Activated naive CD4-positive, alpha-beta T cell treated with Interleukin-2 at 50 U/mL for 16 hours (primary cell): ENCODE data around the gene PDIA5.
A peak's percentile ranks its signal among the peaks of the same experiment; 100 is the strongest.

Experiments used
- DNase-seq: peaks from one replicate; pipeline ENCODE4 v3.0.0-alpha.2; 2020

The PDIA5 gene

GRCh38 chr3:123188058-123188457 lies 121.2 kb downstream of the PDIA5 start:
- DNase-seq = no peak

- DNase-seq = no peak
Observed at GRCh38 chr3:123193448-123194101, 126.8 kb downstream of the PDIA5 start.

- DNase-seq = no peak
Observed at GRCh38 chr3:123194552-123194951, 127.7 kb downstream of the PDIA5 start.

- no peak for DNase-seq
Observed at GRCh38 chr3:123198372-123198771, 131.5 kb downstream of the PDIA5 start.

- no peak for DNase-seq
Observed at GRCh38 chr3:123201223-123201556, 134.4 kb downstream of the PDIA5 start.

- DNase-seq = peak; percentile 94
Observed at GRCh38 chr3:123201557-123202427, 135.0 kb downstream of the PDIA5 start, which contains the start of gene SEC22A. Gene SEC22A, plus strand, starts transcription at chr3:123201943. Its CDS starts 7,275 bp downstream, at chr3:123209218.

GRCh38 chr3:123202451-123202850 lies 135.6 kb downstream of the PDIA5 start:
- DNase-seq = no peak
